ENCODE results near the gene CHST11. TPM values are rescaled to one million over a fixed set of nuclear protein-coding genes. Genes with fewer than 3 reads are reported as not detected.

CHST11 gene
- polyA plus RNA-seq, 1 donor (not counting 4 experiments of a cell fraction or from before 2014, with no cell fraction given), result 11.9 TPM

DNA sequence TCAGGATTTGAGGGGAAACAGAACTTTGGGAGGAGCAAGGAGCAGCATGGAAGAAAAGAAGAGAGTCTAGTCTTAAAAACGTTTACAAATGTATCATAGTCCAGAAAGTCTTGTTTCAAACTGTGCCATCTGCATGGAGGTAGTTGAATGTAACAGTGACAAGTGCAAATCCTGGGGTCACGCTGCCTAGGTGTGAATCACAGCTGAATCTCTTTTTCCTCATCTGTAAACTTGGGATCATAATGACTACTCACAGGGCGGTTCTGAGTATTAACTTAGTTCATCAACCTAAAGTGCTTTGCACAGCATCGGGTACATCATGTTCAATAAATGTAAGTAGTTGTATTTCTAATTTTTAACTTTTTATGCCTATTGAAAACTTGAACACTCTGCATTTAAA is 208.5 kb downstream of the CHST11 start:
- peaks cover 19% of the 10 kb centered on the region for H3K4me1 ChIP-seq (ENCODE audit: control insufficient read depth, extremely low read depth, insufficient read depth, low read length)
- H3K27me3 ChIP-seq (ENCODE audit: control insufficient read depth, extremely low read depth, insufficient read depth, low read length), result no peaks in the 10 kb centered on the region
- DNase-seq (ENCODE audit: low read depth, low spot score) (no peak), FAIRE-seq (no peak)
- TF ChIP-seq CTCF (optimal IDR thresholded peaks at IDR 0.05 in 1 of 3, IDR thresholded peaks at IDR 0.05 in 1 of 3, conservative IDR thresholded peaks at IDR 0.05 in 1 of 3; ENCODE audit: extremely low read depth in 1 of 3, insufficient read depth in 2 of 3, low read length in 3 of 3) (no peak), EZH2 (IDR thresholded peaks at IDR 0.05; ENCODE audit: low read length) (no peak)
- no peak overlapping the region for H3K27ac ChIP-seq (ENCODE audit: control insufficient read depth, insufficient read depth, low read length)
- H3K9me1 ChIP-seq (ENCODE audit: control insufficient read depth, extremely low read depth, insufficient read depth, low read length), result no peaks in the 10 kb centered on the region
- no peak overlapping the region for H3K4me3 ChIP-seq (ENCODE audit: control insufficient read depth in 2 of 3, extremely low read depth in 1 of 3, insufficient read depth in 2 of 3, low read depth in 1 of 3, low read length in 3 of 3)
- no peak overlapping the region for H2AFZ ChIP-seq (ENCODE audit: control insufficient read depth, low read length)
- no peaks in the 10 kb centered on the region for H3K79me2 ChIP-seq (ENCODE audit: control insufficient read depth, insufficient read depth, low read length)
- no peak overlapping the region for H3K9ac ChIP-seq (ENCODE audit: control insufficient read depth, extremely low read depth, insufficient read depth, low read length)
- H3K4me2 ChIP-seq (ENCODE audit: control insufficient read depth, extremely low read depth, insufficient read depth, low read depth, low read length), result no peak overlapping the region
- H4K20me1 ChIP-seq (ENCODE audit: control insufficient read depth, extremely low read depth, insufficient read depth, low read length), result no peaks in the 10 kb centered on the region
- no peaks in the 10 kb centered on the region for H3K9me3 ChIP-seq (ENCODE audit: control insufficient read depth, low read depth, low read length)
- dilution Hi-C loops (cut with MboI; ENCODE audit: extremely low pct_ligation_motif_present, low sequenced_read_pairs), result no loop called here
- no peaks in the 10 kb centered on the region for H3K36me3 ChIP-seq (ENCODE audit: control insufficient read depth in 2 of 2, extremely low read depth in 1 of 2, insufficient read depth in 2 of 2, low read length in 2 of 2)

GRCh38 chr12:104667139-104667538 is 210.4 kb downstream of the CHST11 start:
- H3K4me3 ChIP-seq (ENCODE audit: control insufficient read depth in 2 of 3, extremely low read depth in 1 of 3, insufficient read depth in 2 of 3, low read depth in 1 of 3, low read length in 3 of 3), result no peak overlapping the region
- no peak overlapping the region for H3K9ac ChIP-seq (ENCODE audit: control insufficient read depth, extremely low read depth, insufficient read depth, low read length)
- no peaks in the 10 kb centered on the region for H3K27me3 ChIP-seq (ENCODE audit: control insufficient read depth, extremely low read depth, insufficient read depth, low read length)
- no peak for TF ChIP-seq CTCF (optimal IDR thresholded peaks at IDR 0.05 in 1 of 3, IDR thresholded peaks at IDR 0.05 in 1 of 3, conservative IDR thresholded peaks at IDR 0.05 in 1 of 3; ENCODE audit: extremely low read depth in 1 of 3, insufficient read depth in 2 of 3, low read length in 3 of 3)
- no peak for TF ChIP-seq EZH2 (IDR thresholded peaks at IDR 0.05; ENCODE audit: low read length)
- H3K4me2 ChIP-seq (ENCODE audit: control insufficient read depth, extremely low read depth, insufficient read depth, low read depth, low read length), result no peak overlapping the region
- H3K9me3 ChIP-seq (ENCODE audit: control insufficient read depth, low read depth, low read length), result no peaks in the 10 kb centered on the region
- no peak for FAIRE-seq
- H3K4me1 ChIP-seq (ENCODE audit: control insufficient read depth, extremely low read depth, insufficient read depth, low read length), result peaks cover 38% of the 10 kb centered on the region
- no peak overlapping the region for H3K27ac ChIP-seq (ENCODE audit: control insufficient read depth, insufficient read depth, low read length)
- no peaks in the 10 kb centered on the region for H3K36me3 ChIP-seq (ENCODE audit: control insufficient read depth in 2 of 2, extremely low read depth in 1 of 2, insufficient read depth in 2 of 2, low read length in 2 of 2)
- no peak for DNase-seq (ENCODE audit: low read depth, low spot score)
- no peaks in the 10 kb centered on the region for H3K9me1 ChIP-seq (ENCODE audit: control insufficient read depth, extremely low read depth, insufficient read depth, low read length)
- H3K79me2 ChIP-seq (ENCODE audit: control insufficient read depth, insufficient read depth, low read length), result no peaks in the 10 kb centered on the region
- dilution Hi-C loops (cut with MboI; ENCODE audit: extremely low pct_ligation_motif_present, low sequenced_read_pairs), result no loop called here
- H2AFZ ChIP-seq (ENCODE audit: control insufficient read depth, low read length), result no peak overlapping the region
- H4K20me1 ChIP-seq (ENCODE audit: control insufficient read depth, extremely low read depth, insufficient read depth, low read length), result no peaks in the 10 kb centered on the region
